Epithelial cell of esophagus (primary cell): ENCODE results near the gene HAGH.
A peak's percentile ranks its signal among the peaks of the same experiment; 100 is the strongest.

Experiments used
- DNase-seq: peaks from one replicate; pipeline ENCODE4 v3.0.0; 2010; ENCODE audit warnings: low read depth
- H3K4me3 ChIP-seq: 2 replicates; pipeline ENCODE4 v1.5.1; 2011; ENCODE audit warnings: mild to moderate bottlenecking, low read length, control low read depth
- TF ChIP-seq, protein P1 (sequence below): IDR thresholded peaks from 2 replicates; pipeline ENCODE4 v1.5.1; 2011; ENCODE audit warnings: low read depth, mild to moderate bottlenecking, low read length, control low read depth, inconsistent platforms; ENCODE audit not compliant: insufficient read depth; ENCODE audit errors: missing control alignments

HAGH gene

DNA sequence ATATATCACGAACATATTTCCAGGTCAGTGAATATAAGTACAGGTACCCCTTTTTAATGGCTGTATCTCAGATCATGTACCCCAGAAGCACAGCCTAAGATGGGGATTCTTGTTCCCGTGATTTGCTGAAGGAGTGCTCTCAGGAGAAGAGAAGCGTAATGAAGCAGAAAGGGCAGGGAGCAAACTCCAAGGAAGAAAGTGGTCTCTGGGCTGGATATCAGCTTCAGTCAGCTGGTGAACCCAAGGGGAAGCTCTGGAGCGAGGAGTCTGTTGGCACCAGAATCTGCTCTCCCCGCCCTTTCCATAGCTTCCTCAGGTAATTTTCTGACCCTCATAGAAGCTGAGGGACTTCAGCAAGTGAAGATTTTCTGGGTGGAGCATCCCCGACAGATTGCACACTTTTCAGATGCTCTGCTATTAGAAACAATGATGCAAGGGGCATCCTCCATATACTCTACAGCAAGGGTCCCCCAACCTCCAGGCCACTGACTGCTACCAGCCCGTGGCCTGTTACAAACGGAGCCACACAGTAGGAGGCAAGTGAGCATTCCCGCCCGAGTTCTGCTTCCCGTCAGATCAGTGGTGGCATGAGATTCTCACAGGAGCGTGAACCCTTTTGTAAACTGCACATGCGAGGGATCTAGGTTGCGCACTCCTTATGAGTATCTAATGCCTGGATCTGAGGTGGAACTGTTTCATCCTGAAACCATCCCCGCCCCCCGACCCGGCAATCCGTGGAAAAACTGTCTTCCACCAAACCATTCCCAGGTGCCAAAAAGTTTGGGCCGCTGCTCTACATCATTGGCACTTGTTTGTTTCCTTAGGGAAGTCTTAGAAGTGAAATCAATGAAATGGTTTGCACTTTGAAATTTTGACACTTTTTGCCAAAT is 4.8 kb upstream of the HAGH start:
- no peak for DNase-seq
- TF ChIP-seq, protein P1, sequence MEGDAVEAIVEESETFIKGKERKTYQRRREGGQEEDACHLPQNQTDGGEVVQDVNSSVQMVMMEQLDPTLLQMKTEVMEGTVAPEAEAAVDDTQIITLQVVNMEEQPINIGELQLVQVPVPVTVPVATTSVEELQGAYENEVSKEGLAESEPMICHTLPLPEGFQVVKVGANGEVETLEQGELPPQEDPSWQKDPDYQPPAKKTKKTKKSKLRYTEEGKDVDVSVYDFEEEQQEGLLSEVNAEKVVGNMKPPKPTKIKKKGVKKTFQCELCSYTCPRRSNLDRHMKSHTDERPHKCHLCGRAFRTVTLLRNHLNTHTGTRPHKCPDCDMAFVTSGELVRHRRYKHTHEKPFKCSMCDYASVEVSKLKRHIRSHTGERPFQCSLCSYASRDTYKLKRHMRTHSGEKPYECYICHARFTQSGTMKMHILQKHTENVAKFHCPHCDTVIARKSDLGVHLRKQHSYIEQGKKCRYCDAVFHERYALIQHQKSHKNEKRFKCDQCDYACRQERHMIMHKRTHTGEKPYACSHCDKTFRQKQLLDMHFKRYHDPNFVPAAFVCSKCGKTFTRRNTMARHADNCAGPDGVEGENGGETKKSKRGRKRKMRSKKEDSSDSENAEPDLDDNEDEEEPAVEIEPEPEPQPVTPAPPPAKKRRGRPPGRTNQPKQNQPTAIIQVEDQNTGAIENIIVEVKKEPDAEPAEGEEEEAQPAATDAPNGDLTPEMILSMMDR, result no peak
- H3K4me3 ChIP-seq, result no peak overlapping the region

DNA sequence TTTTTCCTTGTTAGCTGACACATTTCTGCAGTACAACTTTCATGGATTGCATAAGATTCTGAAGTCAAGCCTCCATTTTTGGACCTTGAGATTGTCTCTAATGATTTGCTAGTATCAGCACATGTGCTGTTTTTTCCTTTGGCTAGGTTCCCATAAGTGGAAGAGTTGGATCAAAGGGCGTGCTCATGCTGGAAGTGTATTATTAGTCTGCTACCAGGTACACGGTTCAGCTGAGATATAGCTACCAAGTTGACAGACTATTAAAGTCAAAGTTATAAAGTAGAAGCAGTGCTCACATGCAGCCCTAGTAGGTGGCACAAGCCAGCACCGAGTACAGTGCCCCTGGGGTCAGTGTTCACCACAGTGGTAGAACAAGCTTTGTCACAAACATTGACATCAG is 3.6 kb upstream of the HAGH start:
- H3K4me3 ChIP-seq, result no peak overlapping the region
- DNase-seq, result peak; percentile 16
- TF ChIP-seq, protein P1, result no peak

DNA sequence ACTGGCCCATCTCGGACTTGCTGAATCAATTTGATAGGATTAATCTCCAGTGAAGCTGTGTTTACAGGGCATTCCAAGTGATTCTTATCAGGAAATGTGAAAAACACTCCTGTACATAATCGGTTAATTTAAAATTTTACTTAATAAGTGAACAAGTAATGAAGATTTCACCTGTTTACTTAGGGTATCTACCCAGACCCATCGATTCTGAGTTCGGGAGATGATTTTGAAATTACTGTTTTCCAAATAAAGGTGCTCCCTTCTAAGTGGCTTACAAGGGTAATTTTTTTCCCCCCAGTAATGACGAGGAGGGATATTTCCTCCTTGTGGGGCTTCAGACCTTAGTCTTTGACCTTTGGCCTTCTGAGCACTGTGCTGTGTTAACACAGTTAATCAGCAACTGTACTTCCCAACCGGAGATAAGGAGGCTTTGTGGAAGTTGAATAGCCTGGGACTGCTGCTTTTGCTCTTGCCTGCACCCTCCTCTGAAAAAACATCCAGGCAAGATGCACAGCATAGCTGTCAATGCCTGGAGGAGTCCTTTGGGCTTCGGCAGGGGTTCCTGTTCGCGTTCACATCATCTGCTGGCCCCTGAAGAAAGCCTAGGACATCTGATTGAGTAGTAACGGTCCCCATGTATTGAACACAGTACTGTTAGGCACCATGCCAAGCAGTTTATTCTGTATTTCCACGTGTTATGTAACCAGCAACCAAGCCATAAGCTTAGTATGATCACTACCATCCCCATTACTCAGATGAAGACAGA is 2.2 kb upstream of the HAGH start:
- no peak for DNase-seq
- TF ChIP-seq, protein P1, result no peak
- peak overlapping the region; percentile 97 for H3K4me3 ChIP-seq

GRCh38 chr16:1825864-1826690 is 548 bp downstream of the HAGH start:
- TF ChIP-seq, protein P1, result no peak
- H3K4me3 ChIP-seq, result peak overlapping the region; percentile 47
- peak; percentile 79 for DNase-seq

DNA sequence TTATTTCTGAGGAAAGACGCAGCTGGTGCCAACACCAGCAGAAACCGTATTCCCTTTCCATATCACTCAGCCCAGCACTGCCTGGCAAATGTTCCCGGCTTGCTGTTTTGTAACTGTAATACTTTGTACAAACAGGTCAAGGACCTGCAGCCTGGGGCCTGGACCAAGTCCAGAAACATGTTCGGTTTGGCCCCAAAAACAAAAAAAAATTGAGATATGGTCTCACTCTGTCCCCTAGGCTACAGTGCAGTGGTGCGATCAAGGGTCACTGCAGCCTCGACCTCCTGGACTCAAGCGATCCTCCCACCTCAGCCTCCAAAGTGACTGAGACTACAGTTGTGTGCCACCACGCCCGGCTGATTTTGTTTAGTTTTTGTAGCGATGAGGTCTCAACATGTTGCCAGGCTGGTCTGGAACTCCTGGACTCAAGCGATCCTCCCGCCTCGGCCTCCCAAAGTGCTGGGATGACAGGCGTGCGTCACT is 1.2 kb downstream of the HAGH start:
- no peak for DNase-seq
- TF ChIP-seq, protein P1, result no peak
- H3K4me3 ChIP-seq, result peak overlapping the region; percentile 47

DNA sequence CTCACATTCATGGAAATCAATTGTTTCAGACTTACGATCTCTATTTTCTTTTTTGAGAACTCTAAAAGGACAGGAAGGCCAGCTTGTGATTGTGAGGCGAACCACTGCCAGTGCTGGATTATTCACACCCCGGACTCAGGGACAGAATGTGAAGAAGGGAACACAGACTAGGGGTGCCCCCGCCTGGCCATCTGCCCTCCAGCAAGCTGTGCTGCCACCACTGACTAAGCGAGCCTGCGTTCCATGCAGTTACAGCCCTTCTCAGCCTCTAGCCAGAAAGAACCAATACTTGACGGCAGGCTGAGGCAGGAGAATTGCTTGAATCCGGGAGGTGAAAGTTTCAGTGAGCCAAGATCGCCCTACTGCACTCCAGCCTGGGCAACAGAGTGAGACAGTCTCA is 2.8 kb downstream of the HAGH start:
- peak; percentile 82 for DNase-seq
- TF ChIP-seq, protein P1, result peak; percentile 32
- no peak overlapping the region for H3K4me3 ChIP-seq
